Activated CD4-positive, alpha-beta T cell treated with anti-CD3 and anti-CD28 coated beads, Interleukin-10, Interleukin-2, amounts not matched to agents 100 ng/mL and 50 ng/mL, durations not matched to agents 16 hours and 8 hours (primary cell): Measurements from ENCODE around the gene ZKSCAN2.

Experiments
- DNase-seq: peaks from one replicate; pipeline ENCODE4 v3.0.0-alpha.2; 2020

The ZKSCAN2 gene

GRCh38 chr16:25257470-25257955, at the start of gene ZKSCAN2:
TSS of gene ZKSCAN2 (minus strand) at chr16:25257845. CDS start at chr16:25257127, 718 bp downstream.
- peak; percentile 92 for DNase-seq

DNA sequence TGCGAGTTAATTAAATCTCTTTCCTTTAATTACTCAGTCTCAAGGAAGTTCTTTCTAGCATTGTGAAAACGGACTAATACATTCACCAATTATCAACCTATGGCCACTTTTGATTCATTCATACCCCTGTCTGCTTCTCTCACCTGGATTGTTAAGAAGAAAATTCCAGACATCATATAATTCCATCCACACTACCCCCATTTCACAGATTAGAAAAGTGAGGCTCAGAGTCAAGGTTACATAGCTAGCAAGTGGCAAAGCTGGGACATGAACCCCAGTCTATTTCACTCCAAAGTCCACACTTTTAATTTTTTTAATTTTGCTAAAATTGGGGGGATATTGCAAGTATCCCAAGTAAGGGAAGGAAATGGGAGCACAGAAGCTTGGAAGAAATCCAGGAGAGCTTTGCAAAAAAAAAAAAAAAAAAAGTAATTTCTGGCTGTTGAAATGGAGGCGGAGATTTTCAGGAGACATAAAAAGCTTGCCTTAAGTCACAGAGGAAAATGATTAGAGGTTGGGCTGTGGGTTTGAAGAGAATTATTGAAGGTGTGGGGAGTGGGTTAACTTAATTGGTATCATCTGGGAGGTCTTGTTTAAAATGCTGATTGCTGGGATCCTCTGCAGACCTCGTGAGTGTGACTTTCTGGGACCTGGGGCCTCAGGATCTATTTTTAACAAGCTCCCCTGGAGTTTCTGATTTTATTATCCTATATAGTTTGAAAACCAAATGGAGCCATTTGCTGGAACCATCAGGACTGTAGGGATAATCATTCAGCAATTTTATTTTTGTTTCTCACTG, 42.3 kb upstream of the ZKSCAN2 start:
- DNase-seq: no peak

DNA sequence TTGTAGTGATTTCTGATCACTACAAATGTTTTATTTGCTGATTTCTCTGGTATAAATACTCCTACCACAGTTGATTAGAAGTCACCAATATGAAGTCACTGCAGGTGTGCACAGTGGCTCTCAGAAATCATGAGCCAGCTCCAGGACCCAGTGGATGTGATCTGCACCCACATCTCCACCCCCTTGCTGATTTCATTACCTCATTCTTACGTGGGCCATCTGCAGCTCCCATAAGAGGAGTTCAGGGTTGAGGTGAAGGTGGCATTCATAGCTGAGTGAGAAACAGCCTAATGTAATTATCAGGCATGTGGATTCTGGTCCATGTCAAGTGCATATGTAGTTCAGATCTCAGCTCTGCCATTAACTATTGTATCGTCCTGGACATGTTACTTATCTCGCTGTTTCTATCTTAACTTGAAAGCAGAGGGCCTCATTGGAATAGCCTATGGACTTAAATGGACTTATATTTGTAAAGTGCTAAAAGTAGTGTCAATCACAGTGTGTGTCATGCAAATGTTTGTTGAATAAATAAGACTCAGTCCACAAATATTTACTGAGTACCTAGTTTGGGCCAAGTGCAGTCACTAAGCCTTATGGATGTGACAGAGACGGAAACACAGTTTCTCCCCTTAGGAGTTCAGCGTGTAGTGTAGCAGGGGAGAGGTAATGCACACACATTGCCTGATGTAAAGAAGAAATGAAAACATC, 40.7 kb upstream of the ZKSCAN2 start:
- no peak for DNase-seq

- DNase-seq: peak; percentile 1
Measured at GRCh38 chr16:25297151-25297787, 39.6 kb upstream of the ZKSCAN2 start.

DNA sequence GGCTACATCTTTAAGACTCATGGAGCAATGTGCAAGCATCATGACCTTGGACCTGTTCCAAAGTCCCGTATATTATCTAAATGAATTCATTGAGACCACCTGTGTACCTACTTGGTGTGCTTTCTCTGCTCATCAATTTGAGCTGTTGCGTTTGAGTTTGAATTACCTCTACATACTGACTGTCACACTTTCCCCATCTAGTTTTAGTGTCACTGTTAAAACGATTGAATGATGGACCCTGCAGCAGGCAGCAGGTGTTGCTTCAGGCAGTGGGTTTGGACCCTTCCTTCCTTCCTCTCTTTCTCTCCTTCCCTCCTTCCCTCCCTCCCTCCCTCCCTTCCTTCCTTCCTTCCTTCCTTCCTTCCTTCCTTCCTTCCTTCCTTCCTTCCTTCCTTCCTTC, 33.9 kb upstream of the ZKSCAN2 start:
- no peak for DNase-seq

- DNase-seq: no peak
Measured at GRCh38 chr16:25289466-25289865, 31.8 kb upstream of the ZKSCAN2 start.

- no peak for DNase-seq
Measured at GRCh38 chr16:25279491-25279890, 21.8 kb upstream of the ZKSCAN2 start.

- no peak for DNase-seq
Measured at GRCh38 chr16:25271421-25271820, 13.8 kb upstream of the ZKSCAN2 start.

GRCh38 chr16:25270577-25270976, 12.9 kb upstream of the ZKSCAN2 start:
- DNase-seq: no peak

GRCh38 chr16:25269879-25270278, 12.2 kb upstream of the ZKSCAN2 start:
- DNase-seq: no peak

DNA sequence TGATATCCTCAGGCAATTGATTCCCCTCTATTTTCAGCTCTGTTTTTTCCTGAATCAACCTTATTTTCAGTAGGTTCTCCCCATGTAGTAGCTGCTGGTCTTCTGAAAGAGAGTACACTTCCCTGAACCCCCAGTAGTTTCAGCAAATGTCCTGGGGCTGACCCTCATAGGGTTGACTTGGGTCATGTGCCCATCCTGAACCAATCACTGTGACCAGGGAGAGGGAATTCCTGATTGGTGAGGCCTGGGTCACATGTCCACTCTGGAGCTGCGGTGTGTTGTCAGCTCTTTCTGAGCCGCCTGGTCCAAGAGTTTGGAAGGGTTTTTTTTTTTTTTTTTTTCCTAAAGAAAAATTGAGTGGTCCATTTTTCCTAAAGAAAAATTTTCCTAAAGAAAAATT, 8.3 kb upstream of the ZKSCAN2 start:
- no peak for DNase-seq

DNA sequence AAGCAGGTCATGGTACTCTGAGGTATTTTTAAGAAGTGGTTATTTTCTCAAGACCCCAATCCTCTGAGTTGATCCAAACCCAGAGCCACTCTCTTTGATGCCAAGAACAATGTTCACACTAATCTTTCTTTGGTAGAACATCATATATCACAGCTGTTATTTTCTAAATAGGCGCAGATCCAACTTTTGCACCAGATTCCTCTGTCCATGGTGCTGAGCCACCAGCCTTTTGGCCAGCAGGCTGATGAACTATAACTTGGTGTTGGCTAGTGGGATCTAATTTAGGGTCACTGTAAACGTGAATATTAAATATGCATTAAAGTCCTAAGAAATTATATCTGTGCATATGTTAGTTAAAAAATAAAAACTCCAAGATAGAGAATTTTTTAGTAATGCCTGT, 7.0 kb upstream of the ZKSCAN2 start:
- DNase-seq: no peak

DNA sequence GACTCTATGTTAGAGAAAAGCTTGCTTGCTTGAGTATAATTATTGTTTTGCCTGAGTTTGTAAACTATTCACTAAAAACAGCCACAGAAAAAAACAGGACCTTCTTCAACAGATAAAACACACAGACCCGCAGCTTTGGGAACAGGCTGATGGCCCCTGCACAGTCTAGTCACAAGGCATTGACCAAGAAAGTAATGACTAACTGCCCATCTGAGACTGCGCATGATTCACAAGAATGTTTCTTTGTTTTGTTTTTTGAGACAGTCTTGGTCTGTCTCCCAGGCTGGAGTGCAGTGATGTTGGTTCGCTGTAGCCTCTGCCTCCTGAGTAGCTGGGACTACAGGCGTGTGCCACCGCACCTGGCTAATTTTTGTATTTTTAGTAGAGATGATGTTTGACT, 2.8 kb upstream of the ZKSCAN2 start:
- DNase-seq: no peak

DNA sequence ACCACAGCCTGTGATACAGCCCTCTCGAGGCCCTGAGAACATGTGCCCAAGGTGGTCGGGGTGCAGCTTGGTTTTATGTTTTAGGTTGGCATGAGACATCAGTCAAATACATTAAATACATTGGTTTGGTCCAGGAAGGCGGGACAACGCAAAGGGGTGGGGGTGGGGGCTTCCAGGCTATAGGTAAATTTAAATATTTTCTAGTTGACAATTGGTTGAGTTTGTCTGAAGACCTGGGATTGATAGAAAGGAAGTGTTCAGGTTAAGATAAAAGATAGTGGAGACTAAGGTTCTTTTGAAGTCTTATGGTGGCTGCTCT, 1.2 kb upstream of the ZKSCAN2 start:
- DNase-seq: peak; percentile 20

DNA sequence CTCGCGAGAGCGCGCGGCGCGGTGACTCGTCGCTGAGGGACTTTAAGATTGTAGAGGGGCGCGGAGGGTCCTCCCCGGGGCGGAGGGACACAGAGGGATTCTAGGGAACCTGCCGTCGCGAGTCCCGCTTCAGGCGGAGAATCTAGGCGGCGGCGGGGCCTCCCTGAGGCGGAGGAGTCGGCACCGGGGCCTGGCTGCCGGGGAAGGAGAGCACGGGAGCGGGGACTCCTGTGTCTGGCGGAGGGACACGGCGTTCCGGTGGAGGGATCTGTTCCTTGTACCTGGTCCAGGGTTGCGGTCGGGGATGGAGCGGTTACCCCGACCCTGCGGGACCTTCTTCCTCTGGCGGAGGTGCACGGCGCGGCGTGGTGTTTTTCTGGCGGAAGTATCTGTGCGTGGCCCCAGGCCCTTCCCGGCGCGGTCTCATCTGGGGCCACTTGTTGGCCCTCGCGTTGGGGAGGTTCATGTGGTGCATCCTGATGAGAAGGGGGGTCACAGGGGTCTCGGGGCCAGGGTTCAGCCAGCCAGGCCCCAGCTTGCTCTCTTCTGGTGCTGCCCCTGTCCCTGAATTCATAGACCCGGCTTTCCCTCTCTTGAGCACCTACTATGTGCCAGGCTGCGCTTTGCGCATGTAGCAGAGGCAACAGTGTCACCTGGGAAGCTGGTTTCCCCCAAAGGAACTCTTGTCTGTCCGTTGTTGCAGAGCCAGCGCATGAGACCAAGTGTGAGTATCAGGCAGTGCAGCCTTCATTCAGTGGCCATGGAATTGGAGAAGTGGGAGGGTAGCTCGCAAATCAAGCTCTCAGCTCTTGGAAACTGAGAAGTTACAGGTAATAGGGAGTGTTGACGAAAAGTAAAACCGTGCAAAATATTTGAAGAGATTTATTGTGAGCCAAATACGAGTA, 563 bp upstream of the ZKSCAN2 start:
- peak; percentile 80 for DNase-seq

DNA sequence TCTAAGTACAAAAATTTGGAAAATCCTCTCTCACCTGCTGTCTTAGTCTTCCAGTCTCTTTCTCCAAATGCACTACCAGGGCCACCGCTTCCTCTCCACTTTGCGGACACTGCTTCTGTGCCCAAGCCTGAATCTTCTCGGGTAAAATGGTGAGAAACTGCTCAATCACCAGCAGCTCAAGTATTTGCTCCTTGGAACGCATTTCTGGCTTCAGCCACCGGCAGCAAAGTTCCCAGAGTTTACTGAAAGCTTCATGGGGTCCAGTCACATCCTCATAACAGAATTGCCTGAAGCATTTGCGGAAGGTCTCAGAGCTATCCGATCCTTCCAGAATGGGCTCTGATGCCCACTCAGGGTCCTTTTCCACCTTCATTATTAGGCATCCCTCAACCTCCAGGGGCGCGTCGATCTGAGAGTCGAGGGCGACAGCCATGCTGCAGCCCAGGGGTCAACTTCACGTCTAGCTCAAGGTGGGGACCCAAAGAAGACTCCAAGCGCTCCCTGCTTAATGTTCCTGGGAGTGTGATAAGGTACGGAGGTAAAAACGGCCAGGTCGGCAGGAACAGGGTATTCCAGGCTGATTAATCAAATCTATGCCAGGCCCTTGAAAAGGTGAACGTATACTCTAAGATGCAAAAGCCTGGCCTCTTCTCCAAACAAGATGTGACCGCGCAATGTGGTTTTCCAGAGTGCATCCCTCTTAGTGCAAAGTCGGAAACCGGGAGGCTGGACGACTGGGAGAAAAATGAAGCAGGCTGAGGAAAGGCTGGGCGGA, 763 bp downstream of the ZKSCAN2 start:
- peak; percentile 16 for DNase-seq

DNA sequence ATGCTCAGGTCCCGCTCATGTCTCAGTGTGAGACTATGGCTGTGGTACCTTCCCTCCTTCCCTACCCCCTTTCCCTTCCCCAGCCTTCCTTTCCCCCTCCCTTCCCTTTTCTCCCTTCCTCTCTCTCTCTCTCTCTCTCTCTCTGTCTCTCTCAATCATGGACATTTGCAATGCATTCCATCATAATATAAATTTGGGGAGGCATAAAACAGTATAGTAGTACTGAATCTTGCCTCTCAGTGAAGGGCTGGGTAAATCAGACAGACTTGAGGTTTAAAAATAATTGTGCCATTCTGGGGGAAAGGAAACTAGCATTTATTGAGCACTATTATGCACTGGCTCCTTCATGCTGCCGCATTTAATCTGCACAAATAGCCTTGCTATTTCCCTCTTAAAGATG, 4.3 kb downstream of the ZKSCAN2 start:
- DNase-seq: no peak

- DNase-seq: no peak
Measured at GRCh38 chr16:25250467-25250866, 7.2 kb downstream of the ZKSCAN2 start.

DNA sequence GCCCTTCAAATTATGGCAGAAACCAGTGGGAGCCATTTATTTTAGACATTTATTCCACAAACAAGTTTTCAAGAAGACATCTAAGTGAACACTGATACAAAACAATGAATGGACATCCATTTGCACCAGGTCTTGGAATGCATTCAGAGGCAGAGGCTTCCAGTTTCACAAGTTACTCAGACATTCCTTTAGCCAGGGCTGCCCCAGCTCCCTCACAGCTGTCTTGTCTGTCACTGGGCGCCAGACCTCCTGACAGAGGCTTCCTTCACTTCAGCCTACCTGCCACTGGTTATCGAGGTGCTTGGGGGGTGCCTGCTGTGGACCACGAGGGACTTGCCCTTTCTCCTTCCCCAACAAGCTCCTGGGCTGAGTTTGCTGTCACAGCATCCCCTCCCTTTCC, 21.7 kb downstream of the ZKSCAN2 start:
- no peak for DNase-seq

DNA sequence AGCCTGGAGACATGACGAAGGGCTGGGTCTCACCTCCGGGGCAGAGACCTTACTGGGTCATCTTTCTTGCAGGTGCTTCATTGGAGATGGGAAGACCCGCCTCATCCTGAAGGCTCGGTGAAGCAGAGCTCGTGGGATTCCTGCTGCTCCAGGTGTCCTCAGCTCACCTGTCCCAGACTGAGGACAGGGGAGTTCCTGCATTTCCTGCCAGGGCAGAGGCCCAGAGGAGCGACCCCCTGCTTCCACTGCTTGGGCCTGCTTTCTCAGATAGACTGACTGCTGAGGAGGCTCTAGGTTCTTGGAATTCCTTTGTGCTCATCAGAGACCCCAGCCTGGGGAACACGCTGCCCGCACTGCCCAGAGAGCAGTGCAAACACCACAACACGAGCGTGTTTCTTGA, 29.3 kb downstream of the ZKSCAN2 start:
- DNase-seq: no peak

DNA sequence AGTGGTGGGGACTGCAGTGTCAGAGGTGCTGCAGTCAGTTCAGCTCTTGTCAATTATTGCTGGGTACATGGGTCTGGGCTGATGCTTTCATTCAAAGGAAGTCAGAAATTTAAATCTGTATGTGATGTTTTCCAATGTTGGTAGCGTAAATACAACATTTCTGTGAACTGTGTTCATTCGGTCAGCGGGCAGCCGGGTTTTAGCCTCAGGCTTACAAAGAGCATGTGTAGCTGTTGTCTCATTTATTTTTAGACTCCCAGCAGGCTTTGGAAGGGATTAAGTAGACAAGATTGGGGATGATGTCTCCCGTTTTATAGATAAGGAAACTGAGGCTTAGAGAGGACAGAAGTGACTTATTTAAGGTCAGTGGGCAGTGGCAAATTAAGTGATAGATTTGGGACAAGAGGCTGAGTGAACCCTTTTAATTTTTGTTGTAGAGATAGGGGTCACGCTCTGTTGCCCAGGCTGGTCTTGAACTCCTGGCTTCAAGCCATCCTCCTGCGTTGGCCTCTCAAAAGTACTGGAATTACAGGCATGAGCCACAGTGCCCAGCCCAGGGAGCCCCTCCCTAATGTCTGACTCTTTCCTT, 32.8 kb downstream of the ZKSCAN2 start:
- no peak for DNase-seq

- no peak for DNase-seq
Measured at GRCh38 chr16:25223964-25224363, 33.7 kb downstream of the ZKSCAN2 start.
